Kidney (tissue), 14 donors: ENCODE results near the gene FBLN1. TPM values are rescaled to one million over a fixed set of nuclear protein-coding genes. Genes with fewer than 3 reads are reported as not detected.

Experiments used
- DNase-seq, 5 donors: peaks; one replicate each; pipeline ENCODE4 v3.0.0-alpha.2; 2013 to 2020
- FAIRE-seq: peaks from 2 replicates; lab custom pipeline; 2012; peaks lifted over from hg19 to GRCh38; lab: Jason Lieb, UNC
- H3K27ac ChIP-seq, 2 donors: one replicate each; pipeline ENCODE4 v1.7.0; 2013; ENCODE audit warnings: low read depth in 2 of 2, low read length in 2 of 2, inconsistent platforms in 1 of 2
- H3K27me3 ChIP-seq: one replicate; pipeline ENCODE4 v1.7.1; 2013; ENCODE audit warnings: low read length, inconsistent platforms; ENCODE audit not compliant: control insufficient read depth, insufficient read depth
- H3K36me3 ChIP-seq, 3 donors: one replicate each; pipeline versions ENCODE4 v1.7.0 to v1.7.1; 2013; ENCODE audit warnings: low read length in 3 of 3, control low read depth in 1 of 3, inconsistent platforms in 1 of 3; ENCODE audit not compliant: insufficient read depth in 3 of 3, control insufficient read depth in 2 of 3
- H3K4me1 ChIP-seq, 3 donors: one replicate each; pipeline versions ENCODE4 v1.7.0 to v1.7.1; 2013; ENCODE audit warnings: low read length in 3 of 3, inconsistent platforms in 1 of 3, low read depth in 1 of 3; ENCODE audit not compliant: control insufficient read depth in 2 of 3, insufficient read depth in 2 of 3
- H3K4me3 ChIP-seq, 3 donors: one replicate each; pipeline versions ENCODE4 v1.7.0 to v1.8.1; 2013; ENCODE audit warnings: low read length in 3 of 3, control low read depth in 1 of 3, inconsistent platforms in 1 of 3
- H3K9ac ChIP-seq, 3 donors: one replicate each; pipeline versions ENCODE4 v1.7.0 to v1.7.1; 2013; ENCODE audit warnings: low read length in 3 of 3, control low read depth in 1 of 3, inconsistent platforms in 1 of 3
- H3K9me3 ChIP-seq, 3 donors: one replicate each; pipeline versions ENCODE4 v1.7.0 to v1.7.1; 2013; ENCODE audit warnings: low read length in 3 of 3, control low read depth in 1 of 3, inconsistent platforms in 1 of 3; ENCODE audit not compliant: control insufficient read depth in 2 of 3, insufficient read depth in 1 of 3
- intact Hi-C: fragments of 100-400 bp; cut with DNase I; formaldehyde crosslinking; loops from one replicate; pipeline ENCODE4 v1.11.1; 2022
- polyA plus RNA-seq: library from polyadenylated mRNA; stranded (reverse); fragments of 350-450 nt; fragmentation: Illumina TruSeq; extraction: RNeasy Lipid Tissue Mini Kit (QIAGEN cat#74804); gene quantifications from one replicate; pipeline ENCODE4 v1.2.3, GENCODE V29; 2014; ENCODE audit warnings: low read depth, low replicate concordance; ENCODE audit not compliant: insufficient read depth
- total RNA-seq: library from RNA; stranded (reverse); fragmentation: NEBNext Ultra II Directional; extraction: Animal tissue kit (Norgen Biotek cat#: 25700); gene quantifications from one replicate; pipeline ENCODE4 v1.2.1, GENCODE V29; 2021
- TF ChIP-seq, protein P1 (sequence below): IDR thresholded peaks from 3 replicates; pipeline ENCODE4 v1.5.1; 2012; ENCODE audit warnings: mild to moderate bottlenecking, moderate library complexity, borderline replicate concordance; ENCODE audit not compliant: insufficient read depth; ENCODE audit errors: extremely low read depth
- donor health status: control.
- donor health status: control.
- donor health status: control.
- donor health status: control.
- donor health status: control.
- donor health status: DM: yes; HTN: yes; CAD: no.
- donor health status: Normal renal cell carcinoma (clear cell type).

The FBLN1 gene
- total and polyA plus RNA-seq, 2 donors from 2014 or later = 23.3 to 105 TPM

DNA sequence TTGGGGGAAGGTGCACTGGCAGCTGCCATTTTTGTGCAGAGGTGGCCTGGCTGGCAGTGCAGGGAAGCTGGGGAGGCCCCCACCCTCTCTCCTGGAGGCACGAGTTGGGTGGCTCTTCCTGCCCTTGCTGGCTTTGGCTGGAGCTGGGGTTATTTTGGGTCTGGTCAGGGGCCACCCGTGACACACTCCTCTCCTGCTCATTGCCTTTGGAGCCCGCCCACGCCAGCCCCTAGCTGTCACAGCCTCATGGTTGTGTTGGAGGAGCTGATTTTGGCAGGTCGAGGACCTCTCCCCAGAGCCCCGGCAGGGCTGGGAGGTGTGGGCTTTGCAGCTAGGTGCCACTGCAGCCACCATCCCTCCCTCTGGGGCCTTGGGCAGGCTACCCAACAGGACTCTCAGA lies 21.5 kb downstream of the FBLN1 start:
- TF ChIP-seq, protein P1, sequence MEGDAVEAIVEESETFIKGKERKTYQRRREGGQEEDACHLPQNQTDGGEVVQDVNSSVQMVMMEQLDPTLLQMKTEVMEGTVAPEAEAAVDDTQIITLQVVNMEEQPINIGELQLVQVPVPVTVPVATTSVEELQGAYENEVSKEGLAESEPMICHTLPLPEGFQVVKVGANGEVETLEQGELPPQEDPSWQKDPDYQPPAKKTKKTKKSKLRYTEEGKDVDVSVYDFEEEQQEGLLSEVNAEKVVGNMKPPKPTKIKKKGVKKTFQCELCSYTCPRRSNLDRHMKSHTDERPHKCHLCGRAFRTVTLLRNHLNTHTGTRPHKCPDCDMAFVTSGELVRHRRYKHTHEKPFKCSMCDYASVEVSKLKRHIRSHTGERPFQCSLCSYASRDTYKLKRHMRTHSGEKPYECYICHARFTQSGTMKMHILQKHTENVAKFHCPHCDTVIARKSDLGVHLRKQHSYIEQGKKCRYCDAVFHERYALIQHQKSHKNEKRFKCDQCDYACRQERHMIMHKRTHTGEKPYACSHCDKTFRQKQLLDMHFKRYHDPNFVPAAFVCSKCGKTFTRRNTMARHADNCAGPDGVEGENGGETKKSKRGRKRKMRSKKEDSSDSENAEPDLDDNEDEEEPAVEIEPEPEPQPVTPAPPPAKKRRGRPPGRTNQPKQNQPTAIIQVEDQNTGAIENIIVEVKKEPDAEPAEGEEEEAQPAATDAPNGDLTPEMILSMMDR = no peak
- H3K36me3 ChIP-seq = no peaks in the 10 kb centered on the region
- no peak overlapping the region for H3K4me3 ChIP-seq
- H3K27ac ChIP-seq = no peak overlapping the region
- H3K27me3 ChIP-seq = no peaks in the 10 kb centered on the region
- no peak overlapping the region for H3K9ac ChIP-seq
- H3K9me3 ChIP-seq = no peaks in the 10 kb centered on the region
- intact Hi-C loops = no loop called here
- no peaks in the 10 kb centered on the region for H3K4me1 ChIP-seq
- FAIRE-seq (no peak), DNase-seq (no peak)

DNA sequence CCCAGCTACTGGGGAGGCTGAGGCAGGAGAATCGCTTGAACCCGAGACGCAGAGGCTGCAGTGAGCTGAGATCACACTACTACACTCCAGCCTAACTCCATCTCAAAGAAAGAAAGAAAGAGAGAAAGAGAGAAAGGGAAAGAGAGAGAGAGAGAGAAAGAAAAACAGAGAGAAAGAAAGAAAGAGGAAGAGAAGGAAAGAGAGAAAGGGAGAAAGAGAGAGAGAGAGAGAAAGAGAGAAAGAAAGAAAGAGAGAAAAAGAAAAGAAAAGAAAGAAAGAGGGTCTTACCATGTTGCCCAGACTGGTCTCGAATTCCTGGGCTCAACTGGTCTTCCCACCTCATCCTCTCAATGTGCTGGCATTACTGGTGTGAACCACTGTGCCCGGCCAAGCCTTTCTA lies 22.3 kb downstream of the FBLN1 start:
- no peak for FAIRE-seq
- Histone ChIP-seq H3K27ac (no peak overlapping the region), H3K9me3 (no peaks in the 10 kb centered on the region)

DNA sequence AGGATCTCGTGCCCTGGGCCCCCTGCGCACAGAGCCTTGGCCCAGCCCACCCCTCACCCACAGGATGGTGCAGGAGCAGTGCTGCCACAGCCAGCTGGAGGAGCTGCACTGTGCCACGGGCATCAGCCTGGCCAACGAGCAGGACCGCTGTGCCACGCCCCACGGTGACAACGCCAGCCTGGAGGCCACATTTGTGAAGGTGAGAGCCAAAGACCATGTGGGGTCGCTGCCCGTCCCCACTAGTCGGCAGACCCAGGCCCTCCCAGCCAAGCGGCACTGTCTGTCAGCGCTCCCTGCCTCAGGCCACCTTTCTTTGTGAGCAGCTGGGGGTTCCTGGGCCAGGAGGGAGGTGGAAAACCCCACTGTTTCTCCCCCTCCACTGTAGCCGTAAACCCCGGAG lies 22.8 kb downstream of the FBLN1 start:
- Histone ChIP-seq H3K36me3 (no peaks in the 10 kb centered on the region), H3K4me1 (no peaks in the 10 kb centered on the region), H3K27me3 (no peaks in the 10 kb centered on the region), H3K9ac (no peak overlapping the region), H3K27ac (no peak overlapping the region), H3K9me3 (no peaks in the 10 kb centered on the region), H3K4me3 (no peak overlapping the region)
- FAIRE-seq (no peak), DNase-seq (no peak)
- intact Hi-C loops = no loop called here
- TF ChIP-seq, protein P1 = no peak

More for the DNA sequence above, 22.3 kb downstream of the FBLN1 start:
- intact Hi-C loops = no loop called here
- Histone ChIP-seq H3K4me3 (no peak overlapping the region), H3K4me1 (no peaks in the 10 kb centered on the region), H3K36me3 (no peaks in the 10 kb centered on the region), H3K9ac (no peak overlapping the region), H3K27me3 (no peaks in the 10 kb centered on the region)
- DNase-seq = no peak
- TF ChIP-seq, protein P1 = no peak

DNA sequence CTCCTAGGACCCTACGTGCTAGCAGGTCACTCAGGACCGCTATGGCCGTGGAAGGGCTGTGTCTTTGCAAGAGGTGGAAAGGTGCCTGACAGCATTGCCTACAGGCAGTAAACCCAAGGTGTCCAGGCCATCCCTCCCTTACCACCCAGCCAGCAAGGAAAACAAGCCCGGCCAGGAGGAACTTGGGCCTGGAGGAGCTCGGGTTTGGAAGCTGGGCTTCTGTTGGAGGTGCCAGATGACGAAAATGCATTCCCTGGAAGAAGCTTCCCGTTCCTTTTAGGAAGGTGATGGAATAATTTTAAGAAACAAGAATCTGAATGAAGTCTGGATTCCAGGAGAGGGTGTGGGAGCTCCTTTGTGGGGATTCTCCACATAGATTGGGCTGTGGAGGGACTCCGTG lies 23.6 kb downstream of the FBLN1 start:
- FAIRE-seq (no peak), DNase-seq (no peak)
- Histone ChIP-seq H3K9ac (no peak overlapping the region), H3K27me3 (no peaks in the 10 kb centered on the region), H3K36me3 (no peaks in the 10 kb centered on the region), H3K9me3 (no peaks in the 10 kb centered on the region), H3K4me1 (no peaks in the 10 kb centered on the region), H3K4me3 (no peak overlapping the region), H3K27ac (no peak overlapping the region)
- TF ChIP-seq, protein P1 = no peak
- intact Hi-C loops = no loop called here
